ENCODE measurements around the gene DIS3L2. TPM values are rescaled to one million over a fixed set of nuclear protein-coding genes. Genes with fewer than 3 reads are reported as not detected.

DIS3L2 gene
- total RNA-seq, 2 experiments from 2014 or later, result 20.2 to 20.6 TPM

GRCh38 chr2:232341061-232341738 is 379.7 kb downstream of the DIS3L2 start:
- intact Hi-C loops (cut with micrococcal nuclease; ENCODE audit: unreplicated experiment), result no loop called here
- Histone ChIP-seq H3K9me3 (ENCODE audit: low read length) (no peaks in the 10 kb centered on the region), H2AFZ (ENCODE audit: low read length) (no peak overlapping the region), H3K4me3 (ENCODE audit: low read depth, low read length, poor library complexity, severe bottlenecking) (no peak overlapping the region), H4K20me1 (ENCODE audit: insufficient read depth, low read length) (no peaks in the 10 kb centered on the region), H3K36me3 (ENCODE audit: insufficient read depth, low read length) (no peaks in the 10 kb centered on the region), H3K79me2 (ENCODE audit: insufficient read depth, low read depth, low read length) (no peaks in the 10 kb centered on the region), H3K4me1 (ENCODE audit: insufficient read depth, low read length, poor library complexity, severe bottlenecking) (no peaks in the 10 kb centered on the region), H3K27ac (ENCODE audit: low read depth, low read length, poor library complexity, severe bottlenecking) (no peak overlapping the region), H3K9me2 (ENCODE audit: insufficient read depth, low read length) (no peaks in the 10 kb centered on the region), H3K4me2 (ENCODE audit: low read length) (no peak overlapping the region)
- BruUV-seq (replicated peaks), result no TSS peak
- POLR2A ChIA-PET, result no interaction called here
- CTCF ChIA-PET (ENCODE audit: unreplicated experiment), result no interaction called here
- DNase-seq (ENCODE audit: low spot score), result no peak
- TF ChIP-seq EZH2phosphoT487 (IDR thresholded peaks at IDR 0.05; ENCODE audit: borderline replicate concordance, low read depth, low read length) (no peak), CTCF (conservative IDR thresholded peaks at IDR 0.05; ENCODE audit: low read length) (no peak)

- no peak for DNase-seq (ENCODE audit: low spot score)
- Histone ChIP-seq H3K27ac (ENCODE audit: low read depth, low read length, poor library complexity, severe bottlenecking) (no peak overlapping the region), H3K4me2 (ENCODE audit: low read length) (no peak overlapping the region), H2AFZ (ENCODE audit: low read length) (no peak overlapping the region), H3K4me3 (ENCODE audit: low read depth, low read length, poor library complexity, severe bottlenecking) (no peak overlapping the region), H4K20me1 (ENCODE audit: insufficient read depth, low read length) (no peaks in the 10 kb centered on the region), H3K9me3 (ENCODE audit: low read length) (no peaks in the 10 kb centered on the region), H3K9me2 (ENCODE audit: insufficient read depth, low read length) (no peaks in the 10 kb centered on the region), H3K79me2 (ENCODE audit: insufficient read depth, low read depth, low read length) (no peaks in the 10 kb centered on the region), H3K36me3 (ENCODE audit: insufficient read depth, low read length) (no peaks in the 10 kb centered on the region), H3K4me1 (ENCODE audit: insufficient read depth, low read length, poor library complexity, severe bottlenecking) (no peaks in the 10 kb centered on the region)
- ChIA-PET POLR2A (no interaction called here), CTCF (ENCODE audit: unreplicated experiment) (no interaction called here)
- no TSS peak for BruUV-seq (replicated peaks)
- no peak for TF ChIP-seq CTCF (conservative IDR thresholded peaks at IDR 0.05; ENCODE audit: low read length)
- TF ChIP-seq EZH2phosphoT487 (IDR thresholded peaks at IDR 0.05; ENCODE audit: borderline replicate concordance, low read depth, low read length), result no peak
- intact Hi-C loops (cut with micrococcal nuclease; ENCODE audit: unreplicated experiment), result no loop called here
Measured at GRCh38 chr2:232341739-232342126, 380.2 kb downstream of the DIS3L2 start.

GRCh38 chr2:232342635-232343565 is 381.4 kb downstream of the DIS3L2 start:
- no peaks in the 10 kb centered on the region for H3K9me2 ChIP-seq (ENCODE audit: insufficient read depth, low read length)
- H4K20me1 ChIP-seq (ENCODE audit: insufficient read depth, low read length), result no peaks in the 10 kb centered on the region
- H3K27ac ChIP-seq (ENCODE audit: low read depth, low read length, poor library complexity, severe bottlenecking), result no peak overlapping the region
- no peak overlapping the region for H2AFZ ChIP-seq (ENCODE audit: low read length)
- ChIA-PET POLR2A (no interaction called here), CTCF (ENCODE audit: unreplicated experiment) (no interaction called here)
- H3K36me3 ChIP-seq (ENCODE audit: insufficient read depth, low read length), result no peaks in the 10 kb centered on the region
- no peak overlapping the region for H3K4me2 ChIP-seq (ENCODE audit: low read length)
- H3K9me3 ChIP-seq (ENCODE audit: low read length), result no peaks in the 10 kb centered on the region
- no TSS peak for BruUV-seq (replicated peaks)
- intact Hi-C loops (cut with micrococcal nuclease; ENCODE audit: unreplicated experiment), result no loop called here
- H3K79me2 ChIP-seq (ENCODE audit: insufficient read depth, low read depth, low read length), result no peaks in the 10 kb centered on the region
- TF ChIP-seq CTCF (conservative IDR thresholded peaks at IDR 0.05; ENCODE audit: low read length) (no peak), EZH2phosphoT487 (IDR thresholded peaks at IDR 0.05; ENCODE audit: borderline replicate concordance, low read depth, low read length) (no peak)
- no peak overlapping the region for H3K4me3 ChIP-seq (ENCODE audit: low read depth, low read length, poor library complexity, severe bottlenecking)
- H3K4me1 ChIP-seq (ENCODE audit: insufficient read depth, low read length, poor library complexity, severe bottlenecking), result no peaks in the 10 kb centered on the region
- no peak for DNase-seq (ENCODE audit: low spot score)

Data from OCI-LY7 (cell line).